HG03025 (cell line): Measurements from ENCODE around the gene TDRD7.

Experiments
- ATAC-seq: cut with Tn5 transposase; IDR thresholded peaks from one replicate; pipeline ENCODE4 v1.9.1; 2021; ENCODE audit warnings: mild to moderate bottlenecking, moderate library complexity; ENCODE audit not compliant: unreplicated experiment, low FRiP score

TDRD7 gene, protein sequence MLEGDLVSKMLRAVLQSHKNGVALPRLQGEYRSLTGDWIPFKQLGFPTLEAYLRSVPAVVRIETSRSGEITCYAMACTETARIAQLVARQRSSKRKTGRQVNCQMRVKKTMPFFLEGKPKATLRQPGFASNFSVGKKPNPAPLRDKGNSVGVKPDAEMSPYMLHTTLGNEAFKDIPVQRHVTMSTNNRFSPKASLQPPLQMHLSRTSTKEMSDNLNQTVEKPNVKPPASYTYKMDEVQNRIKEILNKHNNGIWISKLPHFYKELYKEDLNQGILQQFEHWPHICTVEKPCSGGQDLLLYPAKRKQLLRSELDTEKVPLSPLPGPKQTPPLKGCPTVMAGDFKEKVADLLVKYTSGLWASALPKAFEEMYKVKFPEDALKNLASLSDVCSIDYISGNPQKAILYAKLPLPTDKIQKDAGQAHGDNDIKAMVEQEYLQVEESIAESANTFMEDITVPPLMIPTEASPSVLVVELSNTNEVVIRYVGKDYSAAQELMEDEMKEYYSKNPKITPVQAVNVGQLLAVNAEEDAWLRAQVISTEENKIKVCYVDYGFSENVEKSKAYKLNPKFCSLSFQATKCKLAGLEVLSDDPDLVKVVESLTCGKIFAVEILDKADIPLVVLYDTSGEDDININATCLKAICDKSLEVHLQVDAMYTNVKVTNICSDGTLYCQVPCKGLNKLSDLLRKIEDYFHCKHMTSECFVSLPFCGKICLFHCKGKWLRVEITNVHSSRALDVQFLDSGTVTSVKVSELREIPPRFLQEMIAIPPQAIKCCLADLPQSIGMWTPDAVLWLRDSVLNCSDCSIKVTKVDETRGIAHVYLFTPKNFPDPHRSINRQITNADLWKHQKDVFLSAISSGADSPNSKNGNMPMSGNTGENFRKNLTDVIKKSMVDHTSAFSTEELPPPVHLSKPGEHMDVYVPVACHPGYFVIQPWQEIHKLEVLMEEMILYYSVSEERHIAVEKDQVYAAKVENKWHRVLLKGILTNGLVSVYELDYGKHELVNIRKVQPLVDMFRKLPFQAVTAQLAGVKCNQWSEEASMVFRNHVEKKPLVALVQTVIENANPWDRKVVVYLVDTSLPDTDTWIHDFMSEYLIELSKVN

DNA sequence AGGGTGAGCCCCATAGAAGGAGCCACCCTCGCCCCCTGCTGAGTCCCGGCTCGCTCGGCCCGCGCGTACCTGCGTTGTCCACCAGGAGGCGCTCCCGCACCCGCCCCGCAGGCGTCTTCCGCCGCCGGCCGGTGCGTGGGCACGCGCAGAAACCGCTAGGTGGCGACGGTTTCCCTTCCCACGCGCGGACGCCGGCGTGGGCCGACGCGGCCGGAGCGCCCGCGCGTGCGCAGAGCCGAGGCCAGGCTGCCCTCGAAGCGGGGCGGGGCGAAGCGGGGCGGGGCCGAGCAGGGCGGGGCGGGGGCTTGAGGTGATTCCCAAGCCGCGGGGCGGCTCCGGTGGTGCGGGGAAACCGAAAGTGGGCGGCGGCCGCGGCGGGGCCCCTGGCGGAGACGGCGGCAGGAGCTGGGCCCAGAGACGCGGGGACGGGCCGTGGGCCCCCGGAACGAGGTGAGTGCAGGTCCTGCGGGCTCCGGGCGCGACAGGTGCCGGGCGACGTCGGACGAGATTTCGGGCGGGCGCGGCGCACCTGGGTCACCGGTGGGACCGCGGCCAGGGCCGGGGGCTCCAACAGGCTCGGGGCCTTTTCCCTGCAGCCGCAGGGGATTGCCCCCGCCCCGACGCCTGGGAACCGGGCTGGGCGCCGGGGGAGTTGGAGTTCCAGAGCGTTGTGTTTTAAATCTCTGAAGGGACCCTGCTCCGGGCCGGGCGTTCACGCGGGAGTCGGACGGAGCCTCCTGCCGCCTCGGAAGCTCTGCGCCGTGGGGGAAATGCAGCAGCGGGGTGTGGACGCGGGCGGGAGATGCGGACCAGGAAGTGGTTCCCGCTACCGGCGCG is at the start of gene TDRD7:
TDRD7 (plus strand) TSS at position 308 of the 837 bp plus-strand sequence. CDS start 16,370 bp downstream, outside the sequence.
- peak; percentile 81 for ATAC-seq

DNA sequence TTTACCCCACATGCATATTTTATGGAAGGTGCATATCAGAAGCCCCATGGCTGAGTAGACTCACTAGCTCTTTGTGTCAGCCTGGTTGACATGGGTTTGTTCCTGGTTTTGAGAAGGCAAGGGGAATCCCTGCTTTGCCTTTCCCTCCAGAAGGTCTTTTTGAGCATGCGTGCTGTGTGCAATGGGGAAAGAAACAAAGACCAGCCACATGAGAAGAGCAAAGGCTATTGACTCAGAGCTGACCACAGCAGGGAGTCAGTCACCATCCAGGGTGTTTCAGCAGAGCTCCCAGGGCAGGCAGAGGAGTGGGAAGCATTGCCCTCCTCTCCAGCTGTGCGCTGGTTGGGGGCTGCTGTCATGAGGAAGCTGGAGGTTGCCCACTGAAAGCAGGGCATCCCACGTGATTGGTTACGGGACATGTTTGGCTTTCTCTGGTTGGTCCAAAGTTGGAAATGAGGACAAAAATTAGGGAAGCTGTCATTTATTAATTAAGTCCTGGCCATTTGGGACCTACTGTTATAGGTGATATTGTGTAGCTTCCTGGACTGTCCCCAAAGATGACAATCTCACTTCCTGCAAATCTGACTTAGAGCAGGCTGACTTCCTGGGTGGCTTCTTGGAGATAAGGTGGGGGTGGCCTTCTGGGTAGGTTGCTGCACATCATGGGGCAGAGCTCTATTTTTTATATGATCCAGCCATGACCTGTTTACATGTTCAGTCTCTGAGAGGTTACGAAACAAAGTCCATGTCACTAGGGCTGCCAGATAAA is 48.9 kb upstream of the TDRD7 start:
- no peak for ATAC-seq

DNA sequence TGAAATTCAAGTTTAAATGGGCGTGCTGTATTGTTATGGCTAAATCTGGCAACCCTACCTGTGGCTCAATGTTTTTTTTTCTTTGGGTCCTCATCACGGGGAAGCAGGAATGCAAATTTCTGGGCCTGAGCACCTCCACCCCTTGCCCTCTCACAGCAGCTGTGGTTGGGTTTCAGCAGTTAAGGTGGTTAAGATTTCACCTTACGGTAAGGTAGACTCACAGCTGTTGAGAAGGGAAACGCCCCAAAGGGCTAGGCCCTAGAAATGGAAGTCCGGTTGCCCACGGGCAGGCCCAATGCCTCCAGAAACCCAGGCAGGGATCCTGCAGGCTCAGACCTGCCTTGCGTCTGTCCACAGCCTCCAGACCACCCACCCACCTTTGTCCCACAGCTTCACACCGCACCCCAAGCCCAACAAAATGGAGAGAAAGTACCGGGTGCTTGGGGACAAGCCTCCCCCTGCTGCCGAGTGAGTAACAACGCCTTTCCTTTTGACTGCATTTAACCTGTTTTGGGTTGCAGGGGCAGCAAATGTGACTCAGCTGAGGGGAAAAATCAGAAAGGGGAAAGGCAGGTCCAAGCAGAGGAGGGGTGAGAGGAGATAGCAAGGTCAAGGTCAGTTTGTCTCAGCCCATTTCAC is 48.1 kb upstream of the TDRD7 start:
- ATAC-seq, result no peak

DNA sequence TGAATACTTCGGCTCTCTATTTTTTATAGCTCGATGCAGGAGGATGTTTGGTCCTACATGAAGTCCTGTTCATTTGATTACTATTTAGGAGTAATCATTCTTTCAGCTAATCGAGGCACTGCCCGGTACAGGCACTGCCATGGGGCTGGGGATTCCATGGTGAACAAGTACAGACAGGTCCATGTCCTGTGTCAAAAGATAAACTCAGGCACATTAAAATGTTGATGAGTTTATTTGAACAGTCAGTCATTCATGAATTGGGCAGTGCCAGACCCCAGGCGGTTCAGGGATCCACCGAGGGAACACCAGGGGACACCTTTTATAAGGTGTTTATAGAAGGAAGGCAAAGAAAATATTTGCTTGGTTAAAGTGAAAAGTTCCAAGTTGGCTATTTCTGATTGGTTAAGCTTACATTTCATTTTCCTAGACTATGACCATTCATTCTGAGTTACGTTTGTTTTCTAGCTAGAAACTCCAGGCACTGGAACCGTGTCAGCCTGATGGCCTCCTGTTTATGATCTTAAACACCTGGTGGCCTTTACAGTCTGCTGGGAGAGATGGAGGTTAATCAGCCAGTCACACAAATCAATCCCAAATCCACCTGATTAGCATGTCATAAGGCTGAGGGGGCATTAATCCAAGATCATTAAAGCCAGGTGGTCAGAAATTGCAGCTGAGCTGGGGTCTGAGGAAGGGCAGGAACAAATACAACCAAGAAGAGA is 47.0 kb upstream of the TDRD7 start:
- no peak for ATAC-seq

DNA sequence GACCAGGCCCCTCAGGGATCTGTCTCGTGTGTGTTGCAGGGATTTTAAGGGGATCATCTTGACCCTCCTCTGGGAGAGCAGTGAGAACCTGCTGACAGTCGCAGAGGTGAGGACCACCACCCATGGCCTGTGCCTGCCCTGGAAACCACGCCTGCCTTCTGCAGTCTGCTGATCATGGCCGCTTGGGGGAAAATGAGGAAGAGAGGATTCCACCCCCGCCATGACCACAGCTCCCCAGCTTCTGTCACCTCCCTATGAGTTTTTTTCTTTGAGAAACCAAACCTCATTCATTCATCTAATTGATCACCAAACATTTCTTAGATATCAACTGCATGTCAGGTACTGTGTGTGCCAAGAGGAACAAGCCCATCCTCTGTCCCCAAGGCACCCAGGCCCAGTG is 46.3 kb upstream of the TDRD7 start:
- ATAC-seq, result no peak

DNA sequence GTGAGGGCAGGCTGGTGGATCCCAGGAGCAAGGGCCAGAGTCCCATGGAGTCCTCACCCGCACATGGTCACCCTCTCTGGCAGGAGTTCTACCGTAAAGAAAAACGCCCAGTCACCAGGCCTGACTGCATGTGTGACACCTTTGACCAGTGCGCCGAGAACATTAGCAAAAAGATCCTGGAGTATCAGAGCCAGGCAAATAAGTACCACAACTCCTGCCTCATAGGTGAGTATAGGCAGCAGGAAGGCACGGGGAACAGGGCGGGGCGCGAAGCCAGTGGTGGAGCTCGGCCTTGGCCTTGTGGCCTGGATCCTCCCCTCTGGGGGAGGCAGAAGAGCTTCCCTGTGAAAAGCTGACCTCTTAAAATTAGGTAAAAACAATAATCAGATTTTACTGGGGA is 45.4 kb upstream of the TDRD7 start:
- ATAC-seq, result no peak

DNA sequence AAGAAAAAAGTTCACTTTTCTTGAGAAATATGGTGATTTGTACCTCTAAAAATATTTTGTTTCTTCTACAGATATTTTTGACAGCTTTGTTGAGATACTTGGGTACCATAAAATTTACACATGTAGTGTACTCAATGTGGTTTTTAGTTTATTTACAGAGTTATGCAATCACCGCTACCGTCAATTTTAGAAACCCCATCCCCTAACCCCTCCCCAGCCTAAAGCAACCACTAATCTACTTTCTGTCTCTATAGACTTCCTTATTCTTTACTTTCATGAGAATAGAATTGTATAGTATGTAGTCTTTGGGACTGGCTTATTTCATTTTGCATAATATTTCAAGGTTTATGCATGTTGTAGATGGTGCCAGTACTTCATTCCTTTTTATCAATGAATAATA is 45.0 kb upstream of the TDRD7 start:
- no peak for ATAC-seq

DNA sequence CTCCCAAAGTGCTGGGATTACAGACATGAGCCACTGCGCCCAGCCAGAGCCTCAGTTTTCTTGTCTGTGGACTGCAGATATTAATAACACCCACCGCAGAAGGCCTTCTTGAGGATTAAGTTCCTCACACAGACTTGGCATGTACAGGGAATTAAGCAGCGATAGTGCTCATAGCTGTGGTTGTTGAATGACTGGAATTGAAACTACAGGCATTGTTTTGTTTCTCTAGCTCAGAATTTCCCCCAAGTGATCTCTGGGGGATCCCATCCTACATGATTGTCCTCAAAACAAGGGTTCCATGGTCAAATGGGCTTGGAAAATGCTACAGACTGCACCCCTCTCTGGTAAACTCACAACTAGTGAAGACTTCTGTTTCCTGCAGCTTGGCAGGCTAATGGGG is 44.2 kb upstream of the TDRD7 start:
- ATAC-seq, result no peak

DNA sequence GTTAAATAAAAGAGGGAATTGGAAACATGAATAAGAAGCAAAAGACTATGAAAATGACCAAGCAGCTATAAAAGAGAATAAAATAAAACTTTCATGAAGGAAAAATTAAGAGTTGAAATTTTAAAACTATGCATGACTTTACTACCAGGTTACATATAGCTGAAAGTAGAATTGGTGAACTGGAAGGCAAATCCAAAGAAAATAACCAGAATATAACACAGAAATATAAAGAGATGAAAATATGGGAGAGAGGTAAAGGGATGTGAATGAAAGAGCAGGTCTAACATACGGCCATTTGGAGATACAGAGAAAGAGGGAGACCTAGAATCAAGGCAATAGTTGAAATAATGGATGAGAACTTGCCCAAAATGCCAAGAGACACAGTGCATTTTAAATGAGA is 42.9 kb upstream of the TDRD7 start:
- no peak for ATAC-seq

DNA sequence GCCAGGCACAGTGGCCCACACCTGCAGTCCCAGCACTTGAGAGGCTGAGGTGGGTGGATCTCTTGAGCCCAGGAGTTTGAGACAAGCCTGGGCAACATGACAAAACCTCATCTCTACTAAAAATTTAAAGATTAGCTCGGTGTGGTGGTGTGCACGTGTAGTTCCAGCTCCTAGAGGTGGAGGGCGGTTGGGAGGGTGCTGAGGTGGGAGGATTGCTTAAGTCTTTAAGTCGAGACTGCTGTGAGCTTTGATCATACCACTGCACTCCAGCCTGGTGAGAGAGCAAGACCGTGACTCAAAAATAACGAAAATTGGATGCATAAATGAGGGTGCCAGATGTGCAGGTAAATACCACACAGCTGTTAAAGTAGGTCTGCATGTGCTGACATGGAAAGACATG is 39.3 kb upstream of the TDRD7 start:
- no peak for ATAC-seq

DNA sequence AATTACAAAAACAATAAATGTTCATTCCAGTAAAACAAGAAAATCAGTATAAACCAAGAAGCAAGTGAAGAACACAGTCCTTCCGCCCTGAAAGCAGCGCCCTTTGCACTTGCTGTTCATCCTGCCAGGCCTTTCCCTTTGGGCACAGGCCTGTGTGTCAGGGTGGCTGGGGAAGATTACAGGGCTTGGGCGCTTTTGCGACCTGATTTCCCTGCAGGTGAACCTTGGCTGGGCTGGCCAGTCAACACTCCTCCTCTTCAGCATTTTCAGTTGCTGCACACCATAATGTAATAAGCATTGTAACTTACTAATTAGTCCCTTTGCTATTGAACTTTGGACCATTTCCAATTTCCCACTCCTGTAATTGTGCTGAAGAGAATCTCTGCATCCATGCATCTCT is 38.6 kb upstream of the TDRD7 start:
- no peak for ATAC-seq

DNA sequence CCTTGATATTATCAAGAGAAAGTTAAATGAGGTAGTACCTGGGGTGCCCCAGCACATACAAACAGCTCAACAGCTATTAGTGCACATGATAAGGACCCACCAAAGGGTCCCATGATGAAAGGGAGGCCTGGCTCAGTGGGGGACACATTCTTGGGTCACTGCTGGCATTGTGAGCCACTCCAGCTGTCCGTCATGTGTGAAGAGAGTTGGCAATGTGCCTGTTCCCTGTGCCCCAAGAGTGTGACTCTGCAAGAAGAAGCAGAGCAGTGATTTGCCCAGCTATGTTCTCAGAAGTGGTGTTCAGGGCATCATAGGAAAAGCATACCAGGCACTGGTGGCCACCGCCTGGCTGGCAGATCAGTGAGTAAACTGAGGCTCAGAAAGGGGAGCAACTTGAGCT is 37.1 kb upstream of the TDRD7 start:
- ATAC-seq, result no peak

DNA sequence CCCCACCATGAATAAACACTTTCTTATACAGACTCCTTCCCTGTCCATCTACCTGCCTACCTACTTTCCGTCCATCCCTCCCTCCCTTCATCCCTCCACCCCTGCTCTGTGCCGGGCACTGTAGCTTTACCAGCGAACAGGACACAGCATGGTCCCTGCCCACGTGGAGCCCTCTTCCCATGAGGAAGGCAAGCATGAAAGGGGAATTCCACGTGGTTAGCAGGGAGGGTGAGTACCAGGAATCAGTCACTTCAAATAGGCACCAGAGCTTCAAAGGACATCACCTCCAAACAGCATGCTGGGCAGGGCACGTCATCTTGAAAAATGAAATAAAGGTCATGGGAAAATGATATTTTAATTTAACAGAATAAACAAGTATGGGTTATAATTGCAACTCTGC is 35.0 kb upstream of the TDRD7 start:
- ATAC-seq, result no peak

DNA sequence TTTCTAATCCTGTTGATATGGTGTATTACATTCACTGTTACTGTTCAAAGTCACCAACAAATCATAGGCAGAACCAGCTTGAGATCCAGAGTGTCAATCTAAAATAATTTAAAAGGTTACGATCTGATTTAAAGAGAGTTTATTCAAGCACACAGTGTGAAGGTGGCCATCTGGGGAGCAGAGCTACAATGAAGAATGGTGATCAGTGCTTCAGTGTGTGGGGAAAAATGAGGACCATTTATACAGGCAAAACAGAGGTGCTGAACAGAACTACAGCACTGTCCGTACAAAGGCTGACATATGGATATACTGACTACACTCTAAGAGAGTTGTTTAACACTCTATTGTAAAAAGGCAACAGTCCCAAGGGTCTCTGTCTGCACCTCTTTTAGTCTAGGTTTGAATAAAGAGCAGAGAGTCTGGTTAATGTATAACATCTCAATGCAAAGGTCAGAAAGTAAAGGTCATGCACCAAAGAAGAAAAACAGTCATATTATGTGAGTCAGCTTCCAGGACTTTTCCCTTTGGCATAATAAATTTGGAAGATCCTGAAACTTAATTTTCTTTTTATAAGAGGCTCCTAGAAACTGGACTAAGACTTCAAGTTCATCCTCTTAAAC is 29.7 kb upstream of the TDRD7 start:
- no peak for ATAC-seq

DNA sequence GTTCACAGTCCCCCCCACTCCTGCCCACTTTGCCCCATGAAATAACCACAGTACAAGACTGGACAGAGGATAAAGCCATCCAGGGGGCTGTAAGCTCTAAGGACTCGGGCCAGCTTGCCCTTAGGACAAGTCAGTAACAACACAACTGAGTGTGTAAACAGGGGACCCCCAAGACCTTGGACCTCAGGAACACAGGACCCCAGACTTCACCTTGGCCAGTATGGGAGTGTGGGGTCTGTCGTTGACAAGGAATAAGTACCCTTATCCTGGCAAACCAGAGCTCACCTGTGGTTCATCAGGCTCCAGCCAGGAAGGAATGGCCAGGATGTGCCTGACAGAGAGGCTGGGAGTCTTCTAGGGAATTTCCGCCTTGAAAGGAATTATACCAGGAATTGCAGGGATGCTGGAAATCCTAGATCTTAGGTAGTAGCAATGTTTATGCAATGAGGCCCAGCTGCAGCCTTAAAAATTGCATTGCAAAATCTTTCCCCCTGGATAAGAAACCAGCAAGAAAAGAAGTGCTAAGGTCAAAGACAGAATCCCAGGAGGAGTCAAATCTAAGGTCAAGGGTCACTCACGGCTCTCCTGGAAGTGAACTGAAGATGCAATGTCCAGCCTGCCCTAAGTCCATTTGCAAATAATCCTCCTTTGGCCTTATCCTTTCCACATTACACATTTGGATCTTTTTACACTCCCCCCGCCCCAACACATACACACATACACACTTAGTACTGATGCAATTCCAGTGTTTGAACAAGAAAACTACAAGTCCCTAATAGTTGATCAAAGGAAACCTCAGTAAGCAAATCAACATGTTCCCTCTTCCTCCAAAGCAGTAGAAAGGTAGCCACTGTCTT is 27.3 kb upstream of the TDRD7 start:
- no peak for ATAC-seq

DNA sequence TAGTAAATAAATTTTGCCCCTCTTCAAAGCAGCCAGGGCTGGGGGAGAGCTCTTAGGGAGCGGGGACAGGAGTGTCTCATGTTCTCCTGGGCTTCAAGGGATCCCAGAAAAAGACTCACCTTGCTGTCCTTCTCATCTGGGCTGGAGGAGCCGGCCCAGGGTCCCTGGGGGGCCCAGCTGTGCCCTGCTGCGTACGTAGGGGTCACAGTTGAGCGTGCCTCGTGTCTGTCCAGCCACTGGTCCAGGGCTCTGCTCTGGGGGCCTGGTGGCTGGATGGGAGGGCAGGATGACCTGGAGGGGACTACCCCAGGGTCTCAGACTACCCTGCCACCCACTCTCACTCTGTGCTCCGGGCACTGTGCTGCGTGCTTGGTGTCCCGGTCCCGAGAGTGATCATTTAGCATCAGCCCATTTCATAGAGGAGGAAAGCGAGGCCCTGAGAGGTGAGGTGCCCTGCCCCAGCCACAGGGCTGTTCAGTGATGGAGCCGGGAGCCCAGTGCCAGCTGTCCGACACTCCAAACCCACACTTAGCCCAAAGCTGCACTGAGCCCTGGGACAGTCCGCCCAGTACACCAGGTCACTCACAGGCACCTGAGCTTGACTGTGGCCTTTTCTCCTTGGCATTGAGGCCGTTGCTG is 26.2 kb upstream of the TDRD7 start:
- ATAC-seq, result no peak

DNA sequence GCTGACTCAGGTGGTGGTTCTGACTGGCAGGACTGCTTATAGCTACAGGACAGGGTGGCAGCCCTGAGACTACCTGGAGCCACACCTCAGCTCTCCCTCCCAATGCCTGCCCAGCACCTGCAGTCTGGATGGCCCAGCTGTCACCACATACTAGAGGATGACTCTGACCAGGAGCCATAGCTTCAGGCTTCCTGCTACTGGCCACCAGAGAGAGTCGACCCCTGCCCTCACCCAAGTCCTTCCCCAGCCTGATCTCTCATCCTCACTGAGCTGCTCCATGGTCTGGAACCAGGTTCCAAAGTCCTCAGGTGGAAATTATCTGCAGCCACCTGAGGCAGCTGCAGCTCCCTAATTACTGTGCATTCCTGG is 25.6 kb upstream of the TDRD7 start:
- no peak for ATAC-seq
